ENCODE measurements around the gene ACIN1. TPM values are rescaled to one million over a fixed set of nuclear protein-coding genes. Genes with fewer than 3 reads are reported as not detected.

Gene ACIN1
- total RNA-seq, 1 experiment from 2014 or later = 333 TPM

- Histone ChIP-seq H4K8ac (replicated peaks; ENCODE audit: insufficient read length, low read depth, low read length) (no peak overlapping the region), H3K56ac (ENCODE audit: insufficient read length, low read depth, low read length) (no peak overlapping the region), H2BK20ac (ENCODE audit: low read depth, low read length, poor library complexity, severe bottlenecking) (no peak overlapping the region), H2BK5ac (ENCODE audit: insufficient read length, low read length) (no peak overlapping the region), H3K4me2 (ENCODE audit: insufficient read depth, insufficient read length, low read length) (no peak overlapping the region), H4K20me1 (ENCODE audit: control insufficient read depth, insufficient read depth, insufficient read length) (no peaks in the 10 kb centered on the region), H2BK12ac (ENCODE audit: insufficient read length, low read depth, low read length) (no peak overlapping the region), H3K23ac (ENCODE audit: insufficient read length, low read depth, low read length) (no peak overlapping the region), H3T11ph (ENCODE audit: low read length) (no peak overlapping the region), H3K4ac (ENCODE audit: low read depth, low read length) (no peak overlapping the region), H3K4me1 (ENCODE audit: insufficient read depth, low read length) (peaks cover 5% of the 10 kb centered on the region; the same call in 1 of the 2 replicates), H3K79me2 (ENCODE audit: insufficient read depth, low read length) (no peaks in the 10 kb centered on the region), H3K23me2 (ENCODE audit: insufficient read length, low read depth, low read length, poor library complexity, severe bottlenecking) (no peaks in the 10 kb centered on the region), H3K27me3 (ENCODE audit: insufficient read depth, low read length) (no peaks in the 10 kb centered on the region), H3K14ac (ENCODE audit: insufficient read depth, low read length) (no peak overlapping the region), H2AK5ac (ENCODE audit: insufficient read length, low read length) (no peak overlapping the region), H3K79me1 (ENCODE audit: insufficient read depth, low read depth, low read length, poor library complexity, severe bottlenecking) (no peaks in the 10 kb centered on the region), H3K9me3 (ENCODE audit: control insufficient read depth, low read depth, low read length) (no peaks in the 10 kb centered on the region), H4K91ac (ENCODE audit: insufficient read length, low read depth, low read length) (no peak overlapping the region), H2AFZ (ENCODE audit: low read length) (no peak overlapping the region), H3K18ac (ENCODE audit: insufficient read length, low read depth, low read length) (no peak overlapping the region), H2BK120ac (ENCODE audit: low read depth, low read length, poor library complexity, severe bottlenecking) (no peak overlapping the region), H2BK15ac (ENCODE audit: low read depth, low read length) (no peak overlapping the region), H4K5ac (ENCODE audit: insufficient read length, low read depth, low read length) (no peak overlapping the region), H3K9ac (ENCODE audit: extremely low read depth, insufficient read length, low read length) (no peak overlapping the region), H3K27ac (ENCODE audit: insufficient read length, low read depth, low read length) (no peak overlapping the region)
- peak overlapping the region in 2 of 3 experiments; percentile 72 to 73; a peak in 4 of 7 replicates for H3K27ac Mint-ChIP-seq
- peaks cover 17 to 37% of the 10 kb centered on the region in 2 experiments for H3K4me1 Mint-ChIP-seq
- H3K36me3 Mint-ChIP-seq (ENCODE audit: insufficient read depth in 1 of 3, low read depth in 3 of 3) = peaks cover 0 to 9% (median 4%) of the 10 kb centered on the region in 3 experiments; a peak in 3 of 7 replicates
- peaks cover 0 to 6% of the 10 kb centered on the region in 2 experiments; a peak in 3 of 5 replicates for H3K9me3 Mint-ChIP-seq
- WGBS (ENCODE audit: extremely low coverage, insufficient read length, low lambda C conversion rate) = no CpG with 5 or more reads among the region's 8 CpGs
- TF ChIP-seq CTCF (conservative IDR thresholded peaks at IDR 0.05) = no peak
- no peaks in the 10 kb centered on the region for H3K27me3 Mint-ChIP-seq (ENCODE audit: low read depth)
- H3K4me3 Mint-ChIP-seq = peak overlapping the region; percentile 63 to 76
- DNase-seq = no peak
These were observed 85.4 kb downstream of the ACIN1 start for GRCh38 chr14:23009483-23009938.
